Prostate gland (tissue), 2 donors: Measurements from ENCODE around the gene MAFF. TPM values are rescaled to one million over a fixed set of nuclear protein-coding genes. Genes with fewer than 3 reads are reported as not detected.
"Not testable (repeated sequence)": the region's sequence is repeated elsewhere in the genome, so short reads cannot be mapped to it uniquely, and the experiment has no call there.

Source experiments
- DNase-seq: peaks from one replicate; pipeline ENCODE4 v3.0.0-alpha.2; 2019; ENCODE audit warnings: low spot score
- H3K27ac ChIP-seq, 2 donors: fragments of 200-600 bp; sonication (generic); 2 replicates each; pipeline ENCODE4 v1.5.1; 2017 to 2019
- H3K27me3 ChIP-seq: fragments of 200-600 bp; sonication (generic); replicated peaks from 2 replicates; pipeline ENCODE4 v1.5.1; 2019; ENCODE audit not compliant: insufficient read depth
- H3K36me3 ChIP-seq, 2 donors: fragments of 200-600 bp; sonication (generic); 1 replicate in 1 of 2; 2 replicates in 1 of 2; pipeline versions ENCODE4 v1.5.1 to v1.8.1; 2017 to 2019
- H3K4me1 ChIP-seq: fragments of 200-600 bp; sonication (generic); replicated peaks from 2 replicates; pipeline ENCODE4 v1.5.1; 2019
- H3K4me3 ChIP-seq, 2 donors: fragments of 200-600 bp; sonication (generic); 2 replicates each; pipeline ENCODE4 v1.5.1; 2017 to 2019
- H3K9me3 ChIP-seq: fragments of 200-600 bp; sonication (generic); 2 replicates; pipeline ENCODE4 v1.5.1; 2017
- POLR2A ChIP-seq: fragments of 450-650 bp; IDR thresholded peaks from one replicate; pipeline ENCODE4 v1.6.1; 2016; ENCODE audit warnings: antibody characterized with exemption, mild to moderate bottlenecking
- POLR2AphosphoS5 ChIP-seq: sonication (generic); formaldehyde crosslinking; IDR thresholded peaks from one replicate; pipeline ENCODE4 v1.6.1; 2017; ENCODE audit warnings: antibody characterized with exemption
- WGBS: methylation state at CpG from one replicate; pipeline ENCODE4 v1.1.5; 2018; 5-methylcytosine and 5-hydroxymethylcytosine counted together
- intact Hi-C: fragments of 100-400 bp; cut with DNase I; formaldehyde crosslinking; loops from one replicate; pipeline ENCODE4 v1.14.2; 2022
- total RNA-seq, 2 donors: library from RNA; depleted of rRNA; stranded (reverse); fragments of >200 nt; gene quantifications; one replicate each; pipeline ENCODE4 v1.1.0, GENCODE V29; 2016
- TF ChIP-seq, protein P1 (sequence below), 4 experiments: fragments of 200-600 bp in 2 of 4; fragments of 450-650 bp in 2 of 4; sonication (generic) in 2 of 4; IDR thresholded peaks; 1 replicate in 3 of 4; 2 replicates in 1 of 4; pipeline ENCODE4 v1.5.1; 2016 to 2019; ENCODE audit warnings: antibody characterized with exemption in 4 of 4, mild to moderate bottlenecking in 2 of 4, moderate library complexity in 2 of 4

MAFF gene
- total RNA-seq, 2 donors from 2014 or later, result 23.6 to 26.0 TPM

DNA sequence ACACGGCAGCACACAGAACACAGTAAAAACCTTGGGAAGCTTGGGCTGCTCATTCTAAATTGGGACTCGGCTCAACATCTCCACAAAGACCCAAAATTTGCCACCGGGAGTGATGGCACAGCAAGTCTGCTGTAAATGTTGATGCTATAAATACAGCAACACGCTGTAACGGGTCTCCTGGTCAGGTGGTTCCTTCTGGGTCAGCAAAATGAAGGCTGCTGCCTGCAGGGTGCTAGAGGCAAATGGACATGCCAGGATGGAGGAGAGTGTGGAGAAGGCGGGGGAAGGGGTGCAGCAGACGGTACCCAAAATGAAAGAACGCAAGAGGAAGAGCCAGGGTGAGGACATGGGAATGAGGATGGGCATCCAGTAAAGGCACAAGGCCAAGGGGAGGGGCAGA is 30.4 kb downstream of the MAFF start:
- WGBS, result 71% methylated on average over 8 of the region's 8 CpGs
- intact Hi-C loops, result no loop called here
- H3K36me3 ChIP-seq, result no peaks in the 10 kb centered on the region

GRCh38 chr22:38233427-38233826 is 31.6 kb downstream of the MAFF start:
- intact Hi-C loops, result no loop called here
- no peak overlapping the region for H3K27ac ChIP-seq
- H3K9me3 ChIP-seq, result no peaks in the 10 kb centered on the region
- TF ChIP-seq POLR2A (no peak), POLR2AphosphoS5 (no peak)
- TF ChIP-seq, protein P1, sequence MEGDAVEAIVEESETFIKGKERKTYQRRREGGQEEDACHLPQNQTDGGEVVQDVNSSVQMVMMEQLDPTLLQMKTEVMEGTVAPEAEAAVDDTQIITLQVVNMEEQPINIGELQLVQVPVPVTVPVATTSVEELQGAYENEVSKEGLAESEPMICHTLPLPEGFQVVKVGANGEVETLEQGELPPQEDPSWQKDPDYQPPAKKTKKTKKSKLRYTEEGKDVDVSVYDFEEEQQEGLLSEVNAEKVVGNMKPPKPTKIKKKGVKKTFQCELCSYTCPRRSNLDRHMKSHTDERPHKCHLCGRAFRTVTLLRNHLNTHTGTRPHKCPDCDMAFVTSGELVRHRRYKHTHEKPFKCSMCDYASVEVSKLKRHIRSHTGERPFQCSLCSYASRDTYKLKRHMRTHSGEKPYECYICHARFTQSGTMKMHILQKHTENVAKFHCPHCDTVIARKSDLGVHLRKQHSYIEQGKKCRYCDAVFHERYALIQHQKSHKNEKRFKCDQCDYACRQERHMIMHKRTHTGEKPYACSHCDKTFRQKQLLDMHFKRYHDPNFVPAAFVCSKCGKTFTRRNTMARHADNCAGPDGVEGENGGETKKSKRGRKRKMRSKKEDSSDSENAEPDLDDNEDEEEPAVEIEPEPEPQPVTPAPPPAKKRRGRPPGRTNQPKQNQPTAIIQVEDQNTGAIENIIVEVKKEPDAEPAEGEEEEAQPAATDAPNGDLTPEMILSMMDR (IDR thresholded peaks at IDR 0.05), result no peak
- H3K4me3 ChIP-seq, result no peak overlapping the region
- H3K36me3 ChIP-seq, result no peaks in the 10 kb centered on the region
- peaks cover 18% of the 10 kb centered on the region for H3K4me1 ChIP-seq
- no peaks in the 10 kb centered on the region for H3K27me3 ChIP-seq
- no peak for DNase-seq
- WGBS, result 92% methylated on average over 6 of the region's 6 CpGs

More for the DNA sequence above, 30.4 kb downstream of the MAFF start:
- Histone ChIP-seq H3K4me3 (no peak overlapping the region), H3K27ac (no peak overlapping the region), H3K4me1 (peaks cover 21% of the 10 kb centered on the region), H3K27me3 (no peaks in the 10 kb centered on the region), H3K9me3 (no peaks in the 10 kb centered on the region)
- TF ChIP-seq POLR2AphosphoS5 (no peak), POLR2A (no peak)
- TF ChIP-seq, protein P1 (IDR thresholded peaks at IDR 0.05), result no peak
- no peak for DNase-seq

DNA sequence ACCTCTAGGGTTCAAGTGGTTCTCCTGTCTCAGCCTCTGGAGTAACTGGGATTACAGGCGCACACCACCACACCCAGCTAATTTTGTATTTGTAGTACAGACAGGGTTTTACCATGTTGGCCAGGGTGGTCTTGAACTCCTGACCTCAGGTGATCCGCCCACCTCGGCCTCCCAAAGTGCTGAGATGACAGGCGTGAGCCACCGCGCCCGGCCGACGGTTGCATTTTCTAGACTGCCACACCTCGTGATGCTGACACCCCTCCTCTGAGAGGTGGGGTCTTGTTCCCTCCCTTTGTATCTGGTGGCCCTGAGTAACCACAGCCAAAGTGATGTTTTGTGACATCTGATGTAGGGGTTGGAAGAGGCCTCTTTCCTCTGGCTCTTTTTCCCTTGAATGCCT is 32.1 kb downstream of the MAFF start:
- H3K27me3 ChIP-seq, H3K36me3 ChIP-seq, H3K27ac ChIP-seq, intact Hi-C loops, DNase-seq, H3K9me3 ChIP-seq, H3K4me3 ChIP-seq: not testable (repeated sequence)
- 93% methylated on average over 10 of the region's 10 CpGs for WGBS
- peaks cover 21% of the 10 kb centered on the region for H3K4me1 ChIP-seq

DNA sequence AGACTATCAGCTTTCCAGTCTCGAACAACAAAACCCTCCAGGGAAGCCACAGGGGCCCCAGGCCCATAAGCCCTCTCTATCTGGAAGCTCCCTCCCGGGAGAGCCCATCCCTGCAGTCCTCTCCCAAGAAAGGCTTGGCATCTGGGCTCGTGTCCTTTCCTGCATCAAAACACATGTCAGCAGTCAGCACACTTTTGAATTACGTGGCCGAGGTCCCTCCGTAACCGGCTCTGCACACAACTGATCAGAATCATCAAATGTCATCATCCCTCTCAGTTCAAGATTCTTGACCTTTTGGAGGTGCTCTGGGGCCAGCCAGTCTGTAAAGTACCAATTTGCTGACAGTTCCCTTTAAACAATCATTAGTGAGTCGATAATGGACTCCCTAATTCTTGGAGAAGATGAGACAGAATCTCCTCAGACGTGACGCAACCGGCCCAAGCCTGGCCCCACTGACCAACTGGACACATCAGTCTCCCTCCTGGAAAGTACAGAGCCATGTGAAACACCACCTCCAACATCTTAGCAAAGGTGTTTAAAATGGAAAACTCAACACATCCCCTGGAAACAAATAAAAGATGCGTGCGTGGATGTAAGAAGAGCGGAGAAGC is 33.6 kb downstream of the MAFF start:
- no peak overlapping the region for H3K27ac ChIP-seq
- no peak for TF ChIP-seq POLR2AphosphoS5
- TF ChIP-seq, protein P1 (IDR thresholded peaks at IDR 0.05), result no peak
- TF ChIP-seq POLR2A, result no peak
- no peak for DNase-seq
- H3K9me3 ChIP-seq, result no peaks in the 10 kb centered on the region
- intact Hi-C loops, result no loop called here
- H3K36me3 ChIP-seq, result no peaks in the 10 kb centered on the region
- H3K4me3 ChIP-seq, result no peak overlapping the region
- no peaks in the 10 kb centered on the region for H3K27me3 ChIP-seq
- H3K4me1 ChIP-seq, result peaks cover 20% of the 10 kb centered on the region
- WGBS, result 85% methylated on average over 14 of the region's 14 CpGs

- TF ChIP-seq POLR2AphosphoS5 (peak; percentile 89), POLR2A (no peak)
- TF ChIP-seq, protein P1 (IDR thresholded peaks at IDR 0.05), result peak in 1 of 4 experiments; percentile 6
- intact Hi-C loops, result no loop called here
- no peak overlapping the region for H3K4me3 ChIP-seq
- no peaks in the 10 kb centered on the region for H3K9me3 ChIP-seq
- H3K27me3 ChIP-seq, result no peaks in the 10 kb centered on the region
- peak overlapping the region; percentile 50 to 51 for H3K27ac ChIP-seq
- H3K4me1 ChIP-seq, result peaks cover 20% of the 10 kb centered on the region
- DNase-seq, result peak; percentile 79
- no peaks in the 10 kb centered on the region for H3K36me3 ChIP-seq
- WGBS, result 39% methylated on average over 8 of the region's 8 CpGs
These were observed 35.0 kb downstream of the MAFF start for GRCh38 chr22:38236786-38237185.
